ENCODE results near the gene GID4.

The GID4 gene

GRCh38 chr17:18102640-18103039 is 63.4 kb downstream of the GID4 start:
- no peak for DNase-seq (ENCODE audit: low spot score)

- no peak for DNase-seq (ENCODE audit: low spot score)
These were observed 65.8 kb downstream of the GID4 start for GRCh38 chr17:18105027-18105426.

GRCh38 chr17:18105595-18105994 is 66.4 kb downstream of the GID4 start:
- DNase-seq (ENCODE audit: low spot score), result no peak

GRCh38 chr17:18106211-18106610 is 67.0 kb downstream of the GID4 start:
- no peak for DNase-seq (ENCODE audit: low spot score)

- DNase-seq (ENCODE audit: low spot score), result no peak
These were observed 68.0 kb downstream of the GID4 start for GRCh38 chr17:18107061-18107790.

- DNase-seq (ENCODE audit: low spot score), result no peak
These were observed 68.8 kb downstream of the GID4 start for GRCh38 chr17:18107971-18108370.

- no peak for DNase-seq (ENCODE audit: low spot score)
These were observed 69.4 kb downstream of the GID4 start, which contains the start of gene MYO15A for GRCh38 chr17:18108401-18109312. TSS of gene MYO15A (plus strand) at chr17:18108756. CDS start at chr17:18118801, 10,045 bp downstream.

- DNase-seq (ENCODE audit: low spot score), result no peak
These were observed 70.8 kb downstream of the GID4 start for GRCh38 chr17:18109935-18110485.

- no peak for DNase-seq (ENCODE audit: low spot score)
These were observed 71.5 kb downstream of the GID4 start for GRCh38 chr17:18110636-18111145.

GRCh38 chr17:18111330-18111971 is 72.2 kb downstream of the GID4 start:
- DNase-seq (ENCODE audit: low spot score), result no peak

- DNase-seq (ENCODE audit: low spot score), result no peak
These were observed 76.3 kb downstream of the GID4 start for GRCh38 chr17:18115517-18115916.

- DNase-seq (ENCODE audit: low spot score), result no peak
These were observed 76.9 kb downstream of the GID4 start for GRCh38 chr17:18116078-18116477.

GRCh38 chr17:18117533-18117932 is 78.3 kb downstream of the GID4 start:
- DNase-seq (ENCODE audit: low spot score), result no peak
